ENCODE data around the gene MAP6D1. TPM values are rescaled to one million over a fixed set of nuclear protein-coding genes. Genes with fewer than 3 reads are reported as not detected.

MAP6D1 gene
- total RNA-seq, 1 experiment from 2014 or later, result 1.1 TPM

- Mint-ChIP-seq H3K4me3 (ENCODE audit: unreplicated experiment) (no peak overlapping the region), H3K36me3 (ENCODE audit: insufficient read depth, unreplicated experiment) (no peaks in the 10 kb centered on the region), H3K4me1 (ENCODE audit: insufficient read depth, unreplicated experiment) (no peaks in the 10 kb centered on the region), H3K9me3 (ENCODE audit: unreplicated experiment) (no peaks in the 10 kb centered on the region), H3K27me3 (ENCODE audit: insufficient read depth, unreplicated experiment) (no peaks in the 10 kb centered on the region), H3K27ac (ENCODE audit: low read depth, unreplicated experiment) (no peak overlapping the region)
- BruUV-seq (replicated peaks), result no TSS peak
- no peak for TF ChIP-seq CTCF (IDR thresholded peaks at IDR 0.05; ENCODE audit: unreplicated experiment)
- intact Hi-C loops (cut with micrococcal nuclease), result no loop called here
- ChIA-PET POLR2A (interaction anchor here (1.0 kb wide), 1 partner anchor 9 kb away, joined by 3 read pairs; no protein-coding TSS in a partner anchor), CTCF (interaction anchor here (0.5 to 1.9 kb wide), 2 partner anchors 62 to 72 kb away, joined by 3 to 10 read pairs; partner anchors contain the start of gene PARL)
- no peak for DNase-seq (ENCODE audit: unreplicated experiment)
Observed at GRCh38 chr3:183822631-183823030, 2.7 kb downstream of the MAP6D1 start.

DNA sequence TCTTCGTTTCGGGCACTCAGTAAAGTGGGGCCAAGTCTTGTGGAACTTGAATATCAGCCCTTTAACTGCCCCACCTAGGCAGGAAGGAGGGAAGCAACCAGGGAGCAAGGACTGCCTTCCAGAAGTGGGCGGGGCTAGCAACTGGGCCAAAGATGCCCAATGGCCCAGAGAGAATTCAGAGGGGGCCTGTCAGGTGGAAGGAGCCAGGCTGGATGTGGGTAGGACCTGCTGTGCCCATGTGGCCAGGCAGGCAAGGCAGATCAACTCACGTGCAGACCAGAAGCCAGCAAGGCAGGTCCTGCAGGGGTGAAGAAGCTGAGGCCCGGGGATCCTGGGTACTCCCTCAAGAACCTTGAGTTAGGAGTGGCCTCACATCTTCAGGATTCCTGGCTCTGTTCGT lies 5.5 kb downstream of the MAP6D1 start:
- Mint-ChIP-seq H3K9me3 (ENCODE audit: unreplicated experiment) (no peaks in the 10 kb centered on the region), H3K4me1 (ENCODE audit: insufficient read depth, unreplicated experiment) (no peaks in the 10 kb centered on the region), H3K36me3 (ENCODE audit: insufficient read depth, unreplicated experiment) (no peaks in the 10 kb centered on the region), H3K4me3 (ENCODE audit: unreplicated experiment) (no peak overlapping the region), H3K27ac (ENCODE audit: low read depth, unreplicated experiment) (no peak overlapping the region), H3K27me3 (ENCODE audit: insufficient read depth, unreplicated experiment) (no peaks in the 10 kb centered on the region)
- ChIA-PET POLR2A (no interaction called here), CTCF (interaction anchor here (0.6 kb wide), 1 partner anchor 1055 kb away, joined by 5 read pairs; no protein-coding TSS in a partner anchor)
- no peak for DNase-seq (ENCODE audit: unreplicated experiment)
- TF ChIP-seq CTCF (IDR thresholded peaks at IDR 0.05; ENCODE audit: unreplicated experiment), result no peak
- BruUV-seq (replicated peaks), result no TSS peak
- intact Hi-C loops (cut with micrococcal nuclease), result no loop called here

DNA sequence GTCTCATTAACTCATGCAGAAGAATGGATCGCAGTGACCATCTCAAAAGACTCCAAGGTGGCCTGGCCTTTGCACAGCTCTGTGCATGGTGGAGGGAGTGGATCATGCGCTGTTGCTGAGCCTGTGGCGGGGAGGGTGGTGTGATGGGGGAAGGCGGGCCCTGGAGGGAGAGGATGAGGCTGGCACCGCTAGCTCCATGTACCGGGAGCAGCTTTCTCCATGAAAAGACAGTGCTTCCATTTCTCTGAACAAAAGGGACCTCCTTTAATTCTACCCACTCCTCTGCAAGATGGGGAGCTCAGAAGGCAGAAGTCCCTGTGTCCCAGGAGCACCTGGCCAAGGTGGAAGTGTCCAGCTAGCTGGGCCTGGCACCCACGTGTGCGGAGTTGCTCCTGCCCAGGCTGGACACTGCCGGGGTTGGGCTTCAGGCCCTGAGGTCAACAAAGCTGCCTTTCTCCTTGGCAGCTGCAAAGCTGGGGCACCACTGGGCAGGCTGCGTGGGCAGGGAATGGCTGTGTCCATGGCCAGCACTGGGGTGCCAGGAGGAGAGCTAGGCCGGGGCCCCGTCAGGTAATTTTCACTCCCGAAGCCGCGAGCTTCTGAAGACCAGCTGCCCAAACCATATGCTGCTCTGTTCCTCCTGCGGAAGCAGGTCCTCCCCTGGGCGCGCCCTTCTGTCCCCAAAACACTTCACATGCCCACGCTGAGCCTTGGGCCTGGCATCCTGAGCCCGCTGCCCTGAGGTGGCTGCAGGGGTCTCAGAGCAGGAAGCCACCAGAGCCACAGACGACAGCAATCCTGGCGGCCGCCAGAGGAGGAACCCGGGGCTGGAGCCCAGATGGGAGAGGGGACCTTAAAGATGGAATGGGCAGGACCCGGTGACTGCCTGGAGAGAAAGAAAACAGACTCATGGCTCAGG lies 6.4 kb downstream of the MAP6D1 start:
- no peak for DNase-seq (ENCODE audit: unreplicated experiment)
- H3K27me3 Mint-ChIP-seq (ENCODE audit: insufficient read depth, unreplicated experiment), result no peaks in the 10 kb centered on the region
- no peaks in the 10 kb centered on the region for H3K9me3 Mint-ChIP-seq (ENCODE audit: unreplicated experiment)
- H3K4me3 Mint-ChIP-seq (ENCODE audit: unreplicated experiment), result no peak overlapping the region
- POLR2A ChIA-PET, result interaction anchor here (0.9 kb wide), 1 partner anchor 23 kb away, joined by 3 read pairs; no protein-coding TSS in a partner anchor
- BruUV-seq (replicated peaks), result no TSS peak
- no peak for TF ChIP-seq CTCF (IDR thresholded peaks at IDR 0.05; ENCODE audit: unreplicated experiment)
- peaks cover 7% of the 10 kb centered on the region for H3K36me3 Mint-ChIP-seq (ENCODE audit: insufficient read depth, unreplicated experiment)
- intact Hi-C loops (cut with micrococcal nuclease), result no loop called here
- H3K27ac Mint-ChIP-seq (ENCODE audit: low read depth, unreplicated experiment), result no peak overlapping the region
- no peaks in the 10 kb centered on the region for H3K4me1 Mint-ChIP-seq (ENCODE audit: insufficient read depth, unreplicated experiment)
- CTCF ChIA-PET, result interaction anchor here (0.7 kb wide), 1 partner anchor 23 kb away, joined by 3 read pairs; no protein-coding TSS in a partner anchor

- no peak for DNase-seq (ENCODE audit: unreplicated experiment)
- H3K9me3 Mint-ChIP-seq (ENCODE audit: unreplicated experiment), result no peaks in the 10 kb centered on the region
- H3K4me1 Mint-ChIP-seq (ENCODE audit: insufficient read depth, unreplicated experiment), result peaks cover 1% of the 10 kb centered on the region
- no peak overlapping the region for H3K27ac Mint-ChIP-seq (ENCODE audit: low read depth, unreplicated experiment)
- CTCF ChIA-PET, result no interaction called here
- no peak for TF ChIP-seq CTCF (IDR thresholded peaks at IDR 0.05; ENCODE audit: unreplicated experiment)
- BruUV-seq (replicated peaks), result no TSS peak
- no peaks in the 10 kb centered on the region for H3K27me3 Mint-ChIP-seq (ENCODE audit: insufficient read depth, unreplicated experiment)
- POLR2A ChIA-PET, result no interaction called here
- intact Hi-C loops (cut with micrococcal nuclease), result no loop called here
- no peak overlapping the region for H3K4me3 Mint-ChIP-seq (ENCODE audit: unreplicated experiment)
- H3K36me3 Mint-ChIP-seq (ENCODE audit: insufficient read depth, unreplicated experiment), result peaks cover 7% of the 10 kb centered on the region
Observed at GRCh38 chr3:183818041-183818620, 7.2 kb downstream of the MAP6D1 start.
